Left renal pelvis (tissue), 4 donors: Measurements from ENCODE around the gene MKX. TPM values are rescaled to one million over a fixed set of nuclear protein-coding genes. Genes with fewer than 3 reads are reported as not detected.

Source experiments
- polyA plus RNA-seq, 4 donors: library from polyadenylated mRNA; unstranded; fragments of 120-200 nt; gene quantifications; one replicate each; pipeline ENCODE4 v1.2.1, GENCODE V29; 2013; ENCODE audit not compliant: insufficient read length in 4 of 4

Gene MKX
- polyA plus RNA-seq, 4 donors, result 0.11 to 10.2 (median 0.42) TPM

Other genes starting within 250 kb of the MKX start
- 100 to 1,000 TPM; 103 to 143 (median 125) TPM for gene RAB18, start 241.5 kb downstream of the MKX start, polyA plus RNA-seq